Peyer's patch (tissue), 4 donors: ENCODE results near the gene CBX1. TPM values are rescaled to one million over a fixed set of nuclear protein-coding genes. Genes with fewer than 3 reads are reported as not detected.

ENCODE experiments used
- DNase-seq, 3 donors: peaks; one replicate each; pipeline ENCODE4 v3.0.0-alpha.2; 2017 to 2019
- H3K27ac ChIP-seq, 4 donors: fragments of 200-600 bp; sonication (generic); one replicate each; pipeline ENCODE4 v1.5.1; 2016 to 2019
- H3K27me3 ChIP-seq, 2 donors: fragments of 200-600 bp; sonication (generic); one replicate each; pipeline ENCODE4 v1.5.1; 2019
- H3K36me3 ChIP-seq, 3 donors: fragments of 200-600 bp; sonication (generic); one replicate each; pipeline ENCODE4 v1.5.1; 2016 to 2019
- H3K4me1 ChIP-seq, 4 donors: fragments of 200-600 bp; sonication (generic); one replicate each; pipeline ENCODE4 v1.5.1; 2016 to 2019
- H3K4me3 ChIP-seq, 4 donors: fragments of 200-600 bp; sonication (generic); 1 replicate in 3 of 4; 2 replicates in 1 of 4; pipeline ENCODE4 v1.5.1; 2016 to 2019; ENCODE audit warnings: mild to moderate bottlenecking in 1 of 4
- H3K9me3 ChIP-seq, 4 donors: fragments of 200-600 bp; sonication (generic); one replicate each; pipeline ENCODE4 v1.5.1; 2016 to 2019; ENCODE audit warnings: mild to moderate bottlenecking in 1 of 4
- POLR2A ChIP-seq, 2 donors: fragments of 450-650 bp; IDR thresholded peaks; one replicate each; pipeline ENCODE4 v1.5.1; 2017; ENCODE audit warnings: antibody characterized with exemption in 2 of 2, mild to moderate bottlenecking in 2 of 2, moderate library complexity in 2 of 2
- total RNA-seq, 4 donors: library from RNA; depleted of rRNA; stranded (reverse); fragments of >200 nt; gene quantifications; one replicate each; pipeline ENCODE4 v1.1.0, GENCODE V29; 2016
- TF ChIP-seq, protein P1 (sequence below), 6 experiments: fragments of 450-650 bp in 4 of 6; fragments of 200-600 bp in 2 of 6; sonication (generic) in 1 of 6; IDR thresholded peaks; one replicate each; pipeline ENCODE4 v1.5.1; 2017 to 2019; ENCODE audit warnings: antibody characterized with exemption in 6 of 6, mild to moderate bottlenecking in 3 of 6, moderate library complexity in 1 of 6

CBX1 gene
- total RNA-seq, 4 donors from 2014 or later = 7.2 to 14.0 (median 8.5) TPM

GRCh38 chr17:48121923-48122664, 20.8 kb upstream of the CBX1 start:
- TF ChIP-seq POLR2A (IDR thresholded peaks at IDR 0.05) = no peak
- TF ChIP-seq, protein P1, sequence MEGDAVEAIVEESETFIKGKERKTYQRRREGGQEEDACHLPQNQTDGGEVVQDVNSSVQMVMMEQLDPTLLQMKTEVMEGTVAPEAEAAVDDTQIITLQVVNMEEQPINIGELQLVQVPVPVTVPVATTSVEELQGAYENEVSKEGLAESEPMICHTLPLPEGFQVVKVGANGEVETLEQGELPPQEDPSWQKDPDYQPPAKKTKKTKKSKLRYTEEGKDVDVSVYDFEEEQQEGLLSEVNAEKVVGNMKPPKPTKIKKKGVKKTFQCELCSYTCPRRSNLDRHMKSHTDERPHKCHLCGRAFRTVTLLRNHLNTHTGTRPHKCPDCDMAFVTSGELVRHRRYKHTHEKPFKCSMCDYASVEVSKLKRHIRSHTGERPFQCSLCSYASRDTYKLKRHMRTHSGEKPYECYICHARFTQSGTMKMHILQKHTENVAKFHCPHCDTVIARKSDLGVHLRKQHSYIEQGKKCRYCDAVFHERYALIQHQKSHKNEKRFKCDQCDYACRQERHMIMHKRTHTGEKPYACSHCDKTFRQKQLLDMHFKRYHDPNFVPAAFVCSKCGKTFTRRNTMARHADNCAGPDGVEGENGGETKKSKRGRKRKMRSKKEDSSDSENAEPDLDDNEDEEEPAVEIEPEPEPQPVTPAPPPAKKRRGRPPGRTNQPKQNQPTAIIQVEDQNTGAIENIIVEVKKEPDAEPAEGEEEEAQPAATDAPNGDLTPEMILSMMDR (IDR thresholded peaks at IDR 0.05) = no peak
- Histone ChIP-seq H3K4me3 (no peak overlapping the region), H3K36me3 (peaks cover 0 to 65% (median 0%) of the 10 kb centered on the region in 3 donors), H3K27me3 (no peaks in the 10 kb centered on the region), H3K9me3 (no peaks in the 10 kb centered on the region), H3K4me1 (no peaks in the 10 kb centered on the region), H3K27ac (no peak overlapping the region)
- DNase-seq = no peak

DNA sequence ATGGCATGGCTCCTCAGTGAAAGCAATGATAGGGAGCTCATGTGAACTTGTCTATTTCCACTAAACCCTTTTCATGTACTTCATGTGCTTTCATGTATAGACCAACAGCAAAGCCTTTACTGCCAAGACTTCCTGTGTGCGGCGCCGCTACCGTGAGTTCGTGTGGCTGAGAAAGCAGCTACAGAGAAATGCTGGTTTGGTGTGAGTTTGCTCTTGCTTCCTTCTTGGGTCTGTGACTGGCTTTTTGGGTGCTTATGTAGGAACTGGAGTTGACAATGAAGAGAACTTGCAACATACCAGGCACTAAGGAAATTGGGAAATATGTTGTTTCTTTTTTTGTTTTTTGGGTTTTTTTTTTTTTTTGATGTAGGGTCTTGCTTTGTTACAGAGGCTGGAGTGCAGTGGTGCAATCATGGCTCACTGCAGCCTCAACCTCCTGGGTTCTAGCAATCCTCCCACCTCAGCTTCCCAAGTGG, 12.0 kb upstream of the CBX1 start:
- no peak for TF ChIP-seq POLR2A (IDR thresholded peaks at IDR 0.05)
- TF ChIP-seq, protein P1 (IDR thresholded peaks at IDR 0.05) = no peak
- DNase-seq = peak in 2 of 3 donors; percentile 66 to 75
- Histone ChIP-seq H3K36me3 (peaks cover 0 to 40% (median 0%) of the 10 kb centered on the region in 3 donors), H3K4me1 (peaks cover 0 to 20% (median 6%) of the 10 kb centered on the region in 4 donors), H3K9me3 (no peaks in the 10 kb centered on the region), H3K4me3 (no peak overlapping the region), H3K27ac (peak overlapping the region in 2 of 4 donors; percentile 55 to 66), H3K27me3 (no peaks in the 10 kb centered on the region)

- H3K36me3 ChIP-seq = peaks cover 0 to 27% (median 0%) of the 10 kb centered on the region in 3 donors
- H3K27me3 ChIP-seq = no peaks in the 10 kb centered on the region
- no peak for DNase-seq
- peaks cover 0 to 20% (median 6%) of the 10 kb centered on the region in 4 donors for H3K4me1 ChIP-seq
- TF ChIP-seq, protein P1 (IDR thresholded peaks at IDR 0.05) = no peak
- TF ChIP-seq POLR2A (IDR thresholded peaks at IDR 0.05) = no peak
- H3K9me3 ChIP-seq = no peaks in the 10 kb centered on the region
- no peak overlapping the region for H3K4me3 ChIP-seq
- peak overlapping the region in 1 of 4 donors; percentile 66 for H3K27ac ChIP-seq
These were observed 10.6 kb upstream of the CBX1 start for GRCh38 chr17:48111937-48112241.

GRCh38 chr17:48110761-48111160, 9.5 kb upstream of the CBX1 start:
- Histone ChIP-seq H3K36me3 (peaks cover 0 to 16% (median 0%) of the 10 kb centered on the region in 3 donors), H3K4me1 (peaks cover 0 to 20% (median 6%) of the 10 kb centered on the region in 4 donors), H3K4me3 (no peak overlapping the region), H3K9me3 (no peaks in the 10 kb centered on the region), H3K27ac (peak overlapping the region in 1 of 4 donors; percentile 40), H3K27me3 (no peaks in the 10 kb centered on the region)
- TF ChIP-seq POLR2A (IDR thresholded peaks at IDR 0.05) = no peak
- TF ChIP-seq, protein P1 (IDR thresholded peaks at IDR 0.05) = no peak
- DNase-seq = no peak

DNA sequence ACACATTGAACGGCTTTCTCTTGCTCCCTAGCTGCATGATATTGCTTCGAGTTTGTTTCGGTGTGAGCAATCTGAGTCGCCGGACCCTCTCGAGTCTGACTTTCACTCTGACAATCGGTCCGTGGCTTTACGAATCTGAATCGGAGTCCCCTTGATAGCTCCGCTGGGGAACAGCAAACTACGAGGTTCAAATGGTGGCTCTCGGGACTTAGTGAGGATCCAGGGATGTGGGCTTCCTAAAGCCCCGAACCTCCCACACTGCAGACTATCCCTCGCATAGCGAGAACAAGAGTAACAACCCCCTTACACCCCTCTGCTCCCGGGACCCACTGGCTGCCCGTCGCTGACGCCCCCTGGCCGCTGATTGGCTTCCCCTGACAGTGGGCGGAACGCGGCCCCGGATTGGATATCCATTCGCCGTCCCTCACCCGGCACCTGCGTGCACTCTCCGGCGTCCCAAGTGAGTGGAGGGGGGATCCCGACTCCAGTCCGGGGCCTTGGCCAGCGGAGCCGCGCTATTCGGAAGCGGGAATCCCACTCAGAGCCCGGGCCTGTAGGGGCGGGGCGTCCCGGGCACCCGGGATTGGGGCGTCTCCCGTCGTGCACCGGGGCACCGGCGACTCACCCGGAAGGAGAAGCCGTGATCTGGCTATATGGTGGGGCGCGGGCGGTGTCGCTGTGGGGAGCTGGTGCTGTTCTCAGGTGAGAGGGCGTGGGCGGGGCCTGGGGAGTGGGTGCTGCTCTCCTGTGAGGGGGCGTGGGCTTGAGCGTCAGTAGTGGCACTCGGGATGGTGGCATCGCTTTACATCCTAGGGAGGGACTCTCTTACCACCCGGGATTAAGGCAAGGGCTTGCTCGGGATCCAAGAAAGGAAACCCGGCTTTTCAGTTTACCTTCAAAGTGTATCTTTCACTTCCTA, 6.1 kb upstream of the CBX1 start, which contains the start of gene SNX11:
Gene SNX11 (plus strand): TSS at position 630 of the 919 bp plus-strand sequence. CDS start 4,278 bp downstream, outside the sequence.
- no peaks in the 10 kb centered on the region for H3K36me3 ChIP-seq
- peak; percentile 96 to 100 (median 98) for DNase-seq

More for the DNA sequence above, 6.1 kb upstream of the CBX1 start, which contains the start of gene SNX11:
- Histone ChIP-seq H3K4me3 (peak within 1 kb of the TSS; percentile 75 to 94 (median 83)), H3K9me3 (no peaks in the 10 kb centered on the region), H3K4me1 (peaks cover 0 to 20% (median 6%) of the 10 kb centered on the region in 4 donors), H3K27ac (peak within 1 kb of the TSS; percentile 89 to 97 (median 96)), H3K27me3 (no peaks in the 10 kb centered on the region)
- TF ChIP-seq, protein P1 (IDR thresholded peaks at IDR 0.05) = peak in 1 of 6 experiments; percentile 2
- TF ChIP-seq POLR2A (IDR thresholded peaks at IDR 0.05) = peak; percentile 53 to 71
